Activated CD4-positive, alpha-beta T cell treated with anti-CD3 and anti-CD28 coated beads, Interleukin-2, amount 10 ng/mL, durations not matched to agents 7 days and 5 days (primary cell): ENCODE measurements around the gene ALOX15B. TPM values are rescaled to one million over a fixed set of nuclear protein-coding genes. Genes with fewer than 3 reads are reported as not detected.
A peak's percentile ranks its signal among the peaks of the same experiment; 100 is the strongest.

ENCODE experiments used
- CTCF ChIA-PET: fragments of 350-600 bp; sonication (Branson Sonifier 250); formaldehyde crosslinking; loops from one replicate; lab custom pipeline; 2021; ENCODE audit warnings: antibody characterized with exemption; lab: Charles Lee
- POLR2A ChIA-PET: fragments of 350-600 bp; sonication (Branson Sonifier 250); formaldehyde crosslinking; loops from one replicate; lab custom pipeline; 2021; ENCODE audit warnings: antibody characterized with exemption; lab: Charles Lee
- DNase-seq: peaks from one replicate; pipeline ENCODE4 v3.0.0-alpha.2; 2020
- H3K27ac Mint-ChIP-seq: one replicate; pipeline ENCODE4 v1.8.0; 2021; ENCODE audit warnings: mild to moderate bottlenecking, moderate library complexity, mixed read lengths
- H3K27me3 Mint-ChIP-seq: one replicate; pipeline ENCODE4 v1.8.0; 2021; ENCODE audit warnings: mixed read lengths
- H3K36me3 Mint-ChIP-seq: one replicate; pipeline ENCODE4 v1.8.0; 2021; ENCODE audit warnings: low read depth, mixed read lengths
- H3K4me1 Mint-ChIP-seq: one replicate; pipeline ENCODE4 v1.8.0; 2021; ENCODE audit warnings: mixed read lengths
- H3K4me3 Mint-ChIP-seq: one replicate; pipeline ENCODE4 v1.8.0; 2021; ENCODE audit warnings: mild to moderate bottlenecking, moderate library complexity, mixed read lengths
- H3K9me3 Mint-ChIP-seq: one replicate; pipeline ENCODE4 v1.8.0; 2021; ENCODE audit warnings: mixed read lengths
- total RNA-seq, 2 experiments: library from RNA; stranded (reverse); gene quantifications; one replicate each; pipeline ENCODE4 v1.2.3, GENCODE V29; 2021

ALOX15B gene
- total RNA-seq, 2 experiments from 2014 or later = not detected

- Mint-ChIP-seq H3K27ac (no peak overlapping the region), H3K27me3 (peaks cover 60% of the 10 kb centered on the region), H3K4me1 (peaks cover 5% of the 10 kb centered on the region), H3K36me3 (no peaks in the 10 kb centered on the region), H3K4me3 (no peak overlapping the region), H3K9me3 (no peaks in the 10 kb centered on the region)
- ChIA-PET CTCF (interaction anchor here (0.6 to 3.6 kb wide), 5 partner anchors 8 to 287 kb away, joined by 3 to 28 read pairs (median 4); no protein-coding TSS in a partner anchor), POLR2A (no interaction called here)
- no peak for DNase-seq
These were observed 23.6 kb downstream of the ALOX15B start for GRCh38 chr17:8062435-8062806.

- Mint-ChIP-seq H3K36me3 (no peaks in the 10 kb centered on the region), H3K27me3 (peaks cover 56% of the 10 kb centered on the region), H3K4me1 (peaks cover 1% of the 10 kb centered on the region), H3K9me3 (no peaks in the 10 kb centered on the region), H3K27ac (no peak overlapping the region), H3K4me3 (no peak overlapping the region)
- DNase-seq = no peak
- ChIA-PET POLR2A (no interaction called here), CTCF (interaction anchor here (1.1 to 3.6 kb wide), 4 partner anchors 8 to 31 kb away, joined by 3 to 28 read pairs (median 5); no protein-coding TSS in a partner anchor)
These were observed 24.1 kb downstream of the ALOX15B start for GRCh38 chr17:8062807-8063483.

GRCh38 chr17:8063761-8064534 is 25.1 kb downstream of the ALOX15B start:
- H3K9me3 Mint-ChIP-seq = no peaks in the 10 kb centered on the region
- no peak overlapping the region for H3K27ac Mint-ChIP-seq
- no peak for DNase-seq
- H3K4me3 Mint-ChIP-seq = no peak overlapping the region
- CTCF ChIA-PET = interaction anchor here (1.2 kb wide), 1 partner anchor 10 kb away, joined by 4 read pairs; no protein-coding TSS in a partner anchor
- peaks cover 53% of the 10 kb centered on the region for H3K27me3 Mint-ChIP-seq
- POLR2A ChIA-PET = no interaction called here
- H3K36me3 Mint-ChIP-seq = no peaks in the 10 kb centered on the region
- peaks cover 1% of the 10 kb centered on the region for H3K4me1 Mint-ChIP-seq

- Mint-ChIP-seq H3K4me1 (peaks cover 1% of the 10 kb centered on the region), H3K27ac (no peak overlapping the region)
- CTCF ChIA-PET = interaction anchor here (1.2 kb wide), 1 partner anchor 9 kb away, joined by 4 read pairs; no protein-coding TSS in a partner anchor
These were observed 25.7 kb downstream of the ALOX15B start for GRCh38 chr17:8064561-8065019.

GRCh38 chr17:8066841-8067775 is 28.2 kb downstream of the ALOX15B start:
- POLR2A ChIA-PET = no interaction called here
- CTCF ChIA-PET = no interaction called here
- H3K4me1 Mint-ChIP-seq = no peaks in the 10 kb centered on the region

More at GRCh38 chr17:8064561-8065019, 25.7 kb downstream of the ALOX15B start:
- Mint-ChIP-seq H3K27me3 (peaks cover 52% of the 10 kb centered on the region), H3K9me3 (no peaks in the 10 kb centered on the region), H3K4me3 (no peak overlapping the region), H3K36me3 (no peaks in the 10 kb centered on the region)
- POLR2A ChIA-PET = no interaction called here
- DNase-seq = no peak

GRCh38 chr17:8067806-8068205 is 28.9 kb downstream of the ALOX15B start:
- peaks cover 5% of the 10 kb centered on the region for H3K4me1 Mint-ChIP-seq
- H3K27me3 Mint-ChIP-seq = peaks cover 47% of the 10 kb centered on the region
- DNase-seq = no peak
- H3K27ac Mint-ChIP-seq = no peak overlapping the region
- ChIA-PET POLR2A (no interaction called here), CTCF (interaction anchor here (1.1 kb wide), 1 partner anchor 43 kb away, joined by 3 read pairs; no protein-coding TSS in a partner anchor)
- H3K9me3 Mint-ChIP-seq = no peaks in the 10 kb centered on the region
- H3K4me3 Mint-ChIP-seq = no peak overlapping the region
- no peaks in the 10 kb centered on the region for H3K36me3 Mint-ChIP-seq

More at GRCh38 chr17:8066841-8067775, 28.2 kb downstream of the ALOX15B start:
- Mint-ChIP-seq H3K36me3 (no peaks in the 10 kb centered on the region), H3K9me3 (no peaks in the 10 kb centered on the region), H3K4me3 (no peak overlapping the region), H3K27me3 (peaks cover 48% of the 10 kb centered on the region), H3K27ac (no peak overlapping the region)
- DNase-seq = no peak

GRCh38 chr17:8068736-8069586 is 30.1 kb downstream of the ALOX15B start:
- ChIA-PET POLR2A (no interaction called here), CTCF (interaction anchor here (0.6 to 2.0 kb wide), 8 partner anchors 8 to 63 kb away, joined by 3 to 10 read pairs (median 4); no protein-coding TSS in a partner anchor)
- H3K4me3 Mint-ChIP-seq = no peak overlapping the region
- H3K27me3 Mint-ChIP-seq = peaks cover 48% of the 10 kb centered on the region
- no peak overlapping the region for H3K27ac Mint-ChIP-seq
- no peaks in the 10 kb centered on the region for H3K36me3 Mint-ChIP-seq
- H3K4me1 Mint-ChIP-seq = peaks cover 16% of the 10 kb centered on the region
- H3K9me3 Mint-ChIP-seq = no peaks in the 10 kb centered on the region
- DNase-seq = no peak

GRCh38 chr17:8069587-8069860 is 30.7 kb downstream of the ALOX15B start:
- no peaks in the 10 kb centered on the region for H3K36me3 Mint-ChIP-seq
- peaks cover 50% of the 10 kb centered on the region for H3K27me3 Mint-ChIP-seq
- no peaks in the 10 kb centered on the region for H3K9me3 Mint-ChIP-seq
- H3K27ac Mint-ChIP-seq = no peak overlapping the region
- POLR2A ChIA-PET = no interaction called here
- CTCF ChIA-PET = interaction anchor here (0.6 to 2.0 kb wide), 6 partner anchors 9 to 63 kb away, joined by 3 to 10 read pairs (median 6); no protein-coding TSS in a partner anchor
- peaks cover 20% of the 10 kb centered on the region for H3K4me1 Mint-ChIP-seq
- no peak for DNase-seq
- no peak overlapping the region for H3K4me3 Mint-ChIP-seq

GRCh38 chr17:8071496-8071895 is 32.6 kb downstream of the ALOX15B start:
- POLR2A ChIA-PET = no interaction called here
- Mint-ChIP-seq H3K4me1 (peaks cover 21% of the 10 kb centered on the region), H3K27me3 (peaks cover 58% of the 10 kb centered on the region)

GRCh38 chr17:8072341-8072728 is 33.5 kb downstream of the ALOX15B start:
- Mint-ChIP-seq H3K4me3 (peak overlapping the region; percentile 9), H3K27ac (no peak overlapping the region), H3K36me3 (no peaks in the 10 kb centered on the region), H3K9me3 (no peaks in the 10 kb centered on the region), H3K4me1 (peaks cover 21% of the 10 kb centered on the region), H3K27me3 (peaks cover 58% of the 10 kb centered on the region)
- CTCF ChIA-PET = no interaction called here
- POLR2A ChIA-PET = no interaction called here
- DNase-seq = no peak

More at GRCh38 chr17:8071496-8071895, 32.6 kb downstream of the ALOX15B start:
- no peak overlapping the region for H3K27ac Mint-ChIP-seq
- no peaks in the 10 kb centered on the region for H3K9me3 Mint-ChIP-seq
- H3K4me3 Mint-ChIP-seq = no peak overlapping the region
- DNase-seq = no peak
- H3K36me3 Mint-ChIP-seq = no peaks in the 10 kb centered on the region
- CTCF ChIA-PET = interaction anchor here (1.4 to 2.2 kb wide), 3 partner anchors 9 to 150 kb away, joined by 3 to 7 read pairs (median 6); partner anchors contain the start of gene ALOX12B

- Mint-ChIP-seq H3K4me3 (peak overlapping the region; percentile 9), H3K27ac (no peak overlapping the region), H3K4me1 (peaks cover 21% of the 10 kb centered on the region), H3K27me3 (peaks cover 57% of the 10 kb centered on the region), H3K9me3 (no peaks in the 10 kb centered on the region), H3K36me3 (no peaks in the 10 kb centered on the region)
- ChIA-PET CTCF (interaction anchor here (1.0 to 3.5 kb wide), 11 partner anchors 9 to 202 kb away, joined by 3 to 32 read pairs (median 13); partner anchors contain the start of genes ALOX12B and ALOXE3), POLR2A (no interaction called here)
- DNase-seq = peak; percentile 29
These were observed 34.0 kb downstream of the ALOX15B start for GRCh38 chr17:8072729-8073461.
